ENCODE data around the gene METTL4.

GRCh38 chr18:2540575-2540974 is 30.7 kb downstream of the METTL4 start:
- TF ChIP-seq ZNF274 (IDR thresholded peaks at IDR 0.05; ENCODE audit: low read depth, low read length) (no peak), YY1 (IDR thresholded peaks at IDR 0.05; ENCODE audit: insufficient read depth, insufficient read length) (no peak)

Measured in NT2/D1 (cell line).